ENCODE results near the gene PRKRIP1.
"Not testable (repeated sequence)": the region's sequence is repeated elsewhere in the genome, so short reads cannot be mapped to it uniquely, and the experiment has no call there.

DNA sequence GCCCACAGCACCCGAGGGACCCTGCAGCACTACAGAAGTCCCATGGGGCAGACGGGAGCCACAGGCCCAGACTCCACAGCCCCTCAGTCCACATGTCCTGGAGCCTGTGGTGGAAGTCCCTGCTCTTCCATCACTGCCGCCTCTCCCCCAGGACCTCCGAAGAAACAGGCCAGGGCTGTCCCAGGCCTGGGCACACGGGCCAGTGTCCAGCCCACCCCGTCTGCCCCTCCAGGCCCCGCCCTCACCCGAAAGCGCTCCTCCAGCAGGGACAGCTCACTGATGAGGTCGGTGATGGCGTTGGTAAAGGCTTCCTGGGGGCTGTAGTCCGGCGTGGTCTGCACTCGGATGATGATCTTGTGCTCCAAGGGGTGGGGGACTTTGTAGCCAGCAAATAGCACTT, 78.0 kb downstream of the PRKRIP1 start:
- not testable (repeated sequence) for TF ChIP-seq EZH2phosphoT487 (conservative IDR thresholded peaks at IDR 0.05; ENCODE audit: low read length)
- TF ChIP-seq, protein P1, sequence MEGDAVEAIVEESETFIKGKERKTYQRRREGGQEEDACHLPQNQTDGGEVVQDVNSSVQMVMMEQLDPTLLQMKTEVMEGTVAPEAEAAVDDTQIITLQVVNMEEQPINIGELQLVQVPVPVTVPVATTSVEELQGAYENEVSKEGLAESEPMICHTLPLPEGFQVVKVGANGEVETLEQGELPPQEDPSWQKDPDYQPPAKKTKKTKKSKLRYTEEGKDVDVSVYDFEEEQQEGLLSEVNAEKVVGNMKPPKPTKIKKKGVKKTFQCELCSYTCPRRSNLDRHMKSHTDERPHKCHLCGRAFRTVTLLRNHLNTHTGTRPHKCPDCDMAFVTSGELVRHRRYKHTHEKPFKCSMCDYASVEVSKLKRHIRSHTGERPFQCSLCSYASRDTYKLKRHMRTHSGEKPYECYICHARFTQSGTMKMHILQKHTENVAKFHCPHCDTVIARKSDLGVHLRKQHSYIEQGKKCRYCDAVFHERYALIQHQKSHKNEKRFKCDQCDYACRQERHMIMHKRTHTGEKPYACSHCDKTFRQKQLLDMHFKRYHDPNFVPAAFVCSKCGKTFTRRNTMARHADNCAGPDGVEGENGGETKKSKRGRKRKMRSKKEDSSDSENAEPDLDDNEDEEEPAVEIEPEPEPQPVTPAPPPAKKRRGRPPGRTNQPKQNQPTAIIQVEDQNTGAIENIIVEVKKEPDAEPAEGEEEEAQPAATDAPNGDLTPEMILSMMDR (IDR thresholded peaks at IDR 0.05; ENCODE audit: insufficient read depth, low read length, poor library complexity, severe bottlenecking), result not testable (repeated sequence)

Measured in SU-DHL-6 (cell line).